Cerebellar cortex (tissue), 1 donor: ENCODE results near the gene DKK3.
"Not testable (repeated sequence)": the region's sequence is repeated elsewhere in the genome, so short reads cannot be mapped to it uniquely, and the experiment has no call there.

ENCODE experiments used
- DNase-seq: peaks from one replicate; pipeline ENCODE4 v3.0.0-alpha.2; 2015; ENCODE audit warnings: low spot score

The DKK3 gene

GRCh38 chr11:12007769-12008737 lies at the start of gene DKK3:
DKK3 (minus strand) TSS chr11:12008626; CDS start chr11:12008582, 44 bp downstream.
- peak; percentile 74 for DNase-seq

- DNase-seq, result no peak
Measured at GRCh38 chr11:12057299-12057980, 49.0 kb upstream of the DKK3 start.

DNA sequence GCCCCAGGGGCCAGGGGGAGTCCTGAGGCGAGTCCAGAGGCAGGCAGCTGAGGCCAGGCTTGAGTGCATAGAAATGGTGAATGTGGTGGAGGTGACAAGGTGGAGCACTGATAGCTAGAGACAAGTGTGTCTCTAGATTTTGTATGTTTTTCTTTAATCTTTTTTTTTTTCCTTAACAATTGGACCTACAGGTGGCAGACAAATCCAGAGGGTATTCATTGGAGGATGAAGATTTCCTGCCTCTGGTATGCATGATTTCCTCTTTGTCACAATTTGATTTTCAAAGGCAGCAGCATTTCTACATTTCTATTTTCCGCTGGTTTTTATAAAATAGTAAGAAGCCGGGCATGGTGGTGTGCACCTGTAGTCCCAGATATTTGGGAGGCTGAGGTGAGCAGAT lies 47.7 kb upstream of the DKK3 start:
- no peak for DNase-seq

- no peak for DNase-seq
Measured at GRCh38 chr11:12053606-12054361, 45.4 kb upstream of the DKK3 start.

DNA sequence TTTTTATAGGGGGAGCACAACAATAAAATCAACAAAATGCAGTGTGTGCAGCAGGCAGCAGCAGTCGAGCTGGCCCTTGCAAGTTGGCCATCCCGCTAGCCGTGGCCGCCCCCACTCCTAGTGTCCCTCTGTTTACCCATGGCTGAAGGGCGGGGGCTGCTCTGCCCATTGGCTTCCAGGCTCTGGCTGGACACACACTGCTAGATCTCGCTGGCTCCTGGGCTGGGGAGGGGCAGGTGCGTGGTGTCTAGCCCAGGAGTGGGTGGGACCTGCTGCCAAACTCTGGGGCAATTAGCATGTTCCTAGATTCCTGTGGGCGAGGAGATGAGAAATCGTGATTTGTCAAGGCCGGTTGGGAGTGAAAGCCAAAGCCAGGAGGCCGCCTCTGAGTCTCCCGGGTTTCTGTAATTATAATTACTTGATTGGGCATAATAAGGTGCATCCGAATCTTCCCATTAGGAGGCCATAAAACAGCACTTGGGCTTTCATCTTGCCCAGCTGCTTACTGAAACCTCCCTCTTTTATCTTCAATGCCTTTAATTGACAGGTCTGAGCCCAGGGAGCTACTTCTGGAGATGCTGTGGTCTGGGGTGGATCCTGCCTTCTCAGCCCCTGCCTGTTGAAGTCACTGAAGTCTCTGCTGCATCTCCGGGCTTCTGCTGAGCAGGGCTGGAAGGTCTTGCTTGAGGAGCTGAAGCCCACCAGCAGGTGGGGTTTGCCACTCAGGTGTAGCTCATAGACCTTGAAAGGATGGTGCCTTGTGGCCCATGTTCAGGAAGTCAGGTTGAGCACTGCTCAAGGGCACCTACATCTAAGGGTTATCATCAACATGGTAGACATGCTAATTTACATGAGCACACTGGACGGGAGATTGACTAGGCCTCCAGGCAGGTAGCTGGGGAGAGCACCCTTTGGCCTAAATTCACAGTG lies 44.5 kb upstream of the DKK3 start:
- DNase-seq, result peak; percentile 38

GRCh38 chr11:12051287-12051662 lies 42.8 kb upstream of the DKK3 start:
- DNase-seq, result peak; percentile 72

GRCh38 chr11:12050470-12051286 lies 42.3 kb upstream of the DKK3 start:
- peak; percentile 98 for DNase-seq

GRCh38 chr11:12048936-12049790 lies 40.7 kb upstream of the DKK3 start:
- no peak for DNase-seq

DNA sequence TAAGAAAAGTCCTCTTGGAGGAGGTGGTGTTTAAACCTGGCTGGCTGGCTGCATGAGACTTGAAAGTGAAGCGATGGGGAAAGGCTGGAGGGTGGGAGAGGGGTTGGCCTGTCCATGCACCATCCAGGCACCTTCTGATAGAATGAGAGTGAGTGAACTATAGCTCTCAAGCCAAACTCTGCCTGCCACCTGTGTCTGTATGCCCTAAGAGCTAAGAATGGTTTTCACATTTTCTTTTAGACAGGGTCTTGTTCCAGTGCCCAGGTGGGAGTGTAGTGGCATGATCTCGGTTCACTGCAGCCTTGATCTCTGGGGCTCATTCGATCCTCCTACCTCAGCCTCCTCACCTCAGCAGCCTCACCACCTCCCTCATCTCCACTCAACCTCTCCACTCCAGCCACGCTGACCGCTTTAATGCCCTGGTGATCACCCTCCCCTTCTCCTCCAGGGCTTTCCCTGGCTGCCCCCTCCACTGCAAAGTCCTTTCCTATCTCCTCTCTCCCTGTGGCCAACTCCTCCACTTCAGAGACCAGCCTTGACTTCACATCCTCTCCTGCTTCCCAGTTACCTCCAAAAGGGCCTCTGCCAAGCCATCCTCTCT lies 38.3 kb upstream of the DKK3 start:
- DNase-seq, result no peak

DNA sequence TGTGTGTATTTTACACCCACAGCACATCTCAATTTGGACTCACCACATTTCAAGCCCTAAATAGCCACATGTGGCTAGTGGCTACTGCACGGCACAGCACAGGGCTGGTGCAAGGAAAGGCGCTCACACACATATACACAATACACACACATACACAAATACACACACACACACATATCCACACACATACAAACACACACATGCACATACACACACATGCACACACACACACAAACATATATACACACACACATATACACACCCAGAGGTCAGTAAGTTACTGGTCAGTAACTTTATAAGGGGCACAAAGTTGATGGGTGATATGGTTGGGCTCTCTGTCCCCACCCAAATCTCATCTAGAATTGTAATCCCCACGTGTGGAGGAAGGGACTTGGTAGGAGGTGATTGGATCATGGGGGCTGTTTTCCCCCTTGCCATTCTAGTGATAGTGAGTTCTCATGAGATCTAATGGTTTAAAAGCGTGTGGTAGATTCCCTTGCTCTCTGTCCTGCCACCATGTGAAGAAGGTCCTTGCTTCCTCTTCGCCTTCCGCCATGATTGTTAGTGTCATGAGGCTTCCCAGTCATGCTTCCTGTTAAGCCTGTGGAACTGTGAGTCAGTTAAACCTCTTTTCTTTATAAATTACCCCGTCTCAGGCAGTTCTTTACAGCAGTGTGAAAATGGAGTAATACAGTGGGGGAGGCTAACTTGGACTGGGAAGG lies 37.6 kb upstream of the DKK3 start:
- DNase-seq, result no peak

DNA sequence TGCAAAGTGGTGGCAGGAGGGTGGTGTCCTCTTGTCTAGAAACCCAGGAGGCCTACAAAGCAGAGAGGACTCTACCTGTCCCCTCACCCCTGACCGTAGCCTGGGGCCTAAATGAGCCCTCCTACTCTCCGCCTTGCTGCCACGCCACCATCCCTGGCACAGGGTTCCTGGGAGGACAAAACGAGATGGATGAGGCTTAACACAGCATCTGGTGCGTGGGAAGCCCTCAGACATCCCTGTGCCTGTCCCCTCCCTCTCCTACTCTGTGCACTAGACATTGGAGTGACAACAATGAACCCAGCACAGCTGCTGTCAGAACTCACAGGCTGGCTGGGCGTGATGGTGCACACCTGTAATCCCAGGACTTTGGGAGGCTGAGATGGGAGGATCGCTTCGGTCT lies 36.4 kb upstream of the DKK3 start:
- DNase-seq, result no peak

DNA sequence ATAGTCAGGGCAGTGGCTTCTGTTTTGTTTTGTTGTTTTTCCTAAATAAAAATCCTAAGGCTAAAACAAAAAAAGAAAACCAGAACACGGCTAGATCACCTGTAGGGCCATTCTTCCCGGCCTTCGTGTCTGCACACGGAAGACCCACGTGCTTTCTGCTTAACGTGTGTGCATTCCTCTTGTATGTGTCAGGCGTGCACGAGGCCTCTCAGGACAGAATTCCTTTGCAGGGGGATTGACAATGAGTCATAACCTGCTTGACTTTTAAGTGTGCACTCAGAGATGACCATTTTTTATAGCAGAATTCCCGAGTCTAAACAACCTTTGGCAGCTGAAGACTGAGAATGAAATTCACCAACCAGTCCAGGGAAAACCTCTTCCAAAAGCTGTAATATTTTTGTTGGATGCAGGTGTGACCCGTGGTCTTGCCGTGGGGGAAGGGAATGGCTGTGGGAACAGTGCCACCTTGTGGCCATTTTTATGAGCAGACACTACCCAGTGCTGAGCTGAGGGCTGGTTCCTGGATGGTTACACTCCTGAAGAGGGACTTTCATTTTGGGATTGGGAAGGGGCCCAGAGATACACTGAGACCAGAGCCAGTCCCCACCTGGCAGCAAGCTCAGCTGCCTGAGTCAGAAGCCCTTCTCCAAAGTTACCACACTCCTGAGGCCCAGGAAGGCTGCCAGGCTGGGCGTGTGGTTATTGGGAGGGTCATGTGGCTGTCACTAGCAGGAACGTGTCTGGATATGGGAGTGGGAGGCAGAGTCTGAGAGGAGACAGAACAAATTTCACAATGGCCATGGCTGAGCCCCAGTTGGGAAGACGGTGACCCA lies 35.7 kb upstream of the DKK3 start:
- peak; percentile 90 for DNase-seq

DNA sequence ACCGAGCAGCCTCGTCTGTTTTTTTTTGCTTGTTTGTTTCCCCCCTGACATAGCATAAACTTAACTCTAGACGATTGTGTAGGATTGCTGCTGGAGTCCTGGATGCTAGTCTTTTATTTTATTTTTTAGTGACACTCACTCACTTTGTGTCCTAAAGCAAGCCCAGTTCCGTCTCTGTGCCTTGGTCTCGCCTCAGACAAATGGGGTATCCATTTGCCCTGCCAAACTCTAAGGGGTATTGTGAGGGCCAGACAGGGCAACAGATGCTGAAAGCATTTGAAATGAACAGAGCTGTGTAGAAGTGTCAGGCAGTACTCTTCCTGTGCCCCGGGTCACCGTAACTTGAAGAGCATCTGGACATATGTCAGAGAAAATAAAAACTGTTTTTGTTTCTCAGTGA lies 34.8 kb upstream of the DKK3 start:
- DNase-seq, result no peak

GRCh38 chr11:12042215-12042676 lies 33.8 kb upstream of the DKK3 start:
- DNase-seq, result no peak

DNA sequence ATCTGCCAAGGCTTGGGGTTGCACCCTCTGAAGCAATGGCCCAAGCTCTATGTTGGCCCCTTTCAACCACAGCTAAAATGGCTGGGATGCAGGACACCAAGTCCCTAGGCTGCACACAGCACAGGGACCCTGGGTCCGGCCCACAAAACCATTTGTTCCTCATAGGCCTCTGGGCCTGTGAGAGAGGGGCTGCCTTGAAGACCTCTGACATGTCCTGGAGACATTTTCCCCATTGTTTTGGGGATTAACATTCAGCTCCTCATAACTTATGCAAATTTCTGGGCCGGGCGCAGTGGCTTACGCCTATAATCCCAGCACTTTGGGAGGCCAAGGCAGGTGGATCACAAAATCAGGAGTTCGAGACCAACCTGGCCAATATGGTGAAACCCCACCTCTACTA lies 32.3 kb upstream of the DKK3 start:
- not testable (repeated sequence) for DNase-seq

DNA sequence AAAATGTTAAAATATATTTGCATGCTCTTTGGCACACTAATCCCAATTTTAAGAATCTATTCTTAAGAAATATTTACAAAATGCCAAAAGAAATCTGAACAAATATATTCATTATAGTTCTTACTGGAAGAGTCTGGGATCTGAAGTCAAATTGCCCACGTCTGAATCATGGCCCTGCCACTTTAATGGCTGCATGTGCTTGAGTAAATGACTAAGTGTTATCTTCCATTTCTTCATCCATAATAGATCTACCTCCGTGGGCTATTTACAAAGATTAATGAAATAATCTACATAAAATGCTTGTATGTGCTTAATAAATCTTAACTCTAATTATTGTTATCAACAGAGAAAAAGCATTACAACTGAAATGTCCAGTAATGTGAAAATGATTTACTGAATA lies 24.5 kb upstream of the DKK3 start:
- no peak for DNase-seq

GRCh38 chr11:12031856-12032544 lies 23.6 kb upstream of the DKK3 start:
- DNase-seq, result peak; percentile 73
